Epithelial cell of prostate (primary cell): ENCODE measurements around the gene YTHDC2.

Experiments used
- DNase-seq: peaks from one replicate; pipeline ENCODE4 v3.0.0-alpha.2; 2011; ENCODE audit warnings: low read depth, low spot score
- H3K27ac ChIP-seq: fragments of 450-650 bp; 2 replicates; pipeline ENCODE4 v1.5.1; 2017; ENCODE audit warnings: mild to moderate bottlenecking

Gene YTHDC2

DNA sequence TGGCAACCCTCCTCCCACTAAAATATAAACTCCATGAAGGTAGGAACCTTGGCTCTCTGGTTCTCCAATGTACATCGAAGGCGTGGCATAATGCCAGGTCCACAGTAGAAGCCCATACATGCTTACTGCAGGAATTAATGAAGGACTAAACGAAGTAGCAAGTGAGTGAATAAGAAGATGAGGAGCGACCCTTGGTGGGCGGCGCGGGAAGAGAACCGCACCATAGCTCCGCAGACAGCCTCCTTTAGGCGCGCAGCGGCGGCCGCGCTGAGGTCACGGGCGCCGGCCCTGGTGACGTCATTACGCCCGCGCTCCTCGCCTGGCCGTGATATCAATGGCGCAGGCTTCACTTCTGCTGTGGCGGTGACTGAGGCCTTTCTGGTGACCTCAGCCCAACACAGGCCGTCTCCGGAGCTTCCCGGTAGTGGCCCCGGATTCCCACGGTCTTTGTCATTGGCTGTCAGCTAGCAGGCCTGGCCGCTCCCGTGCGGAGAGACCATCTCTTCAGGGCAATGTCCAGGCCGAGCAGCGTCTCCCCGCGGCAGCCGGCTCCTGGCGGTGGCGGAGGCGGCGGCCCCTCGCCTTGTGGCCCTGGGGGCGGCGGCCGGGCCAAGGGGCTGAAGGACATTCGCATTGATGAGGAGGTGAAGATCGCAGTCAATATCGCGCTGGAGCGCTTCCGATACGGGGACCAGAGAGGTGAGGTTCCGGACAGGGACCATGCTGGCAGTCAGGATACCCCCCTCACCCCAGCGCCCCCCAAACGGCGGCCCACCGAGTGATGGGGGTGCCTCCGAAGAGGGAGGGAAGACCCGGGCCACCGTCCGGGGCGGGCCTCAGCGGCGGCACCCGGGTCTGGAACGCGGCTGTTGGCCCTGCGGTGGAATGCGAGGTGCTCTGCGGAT is at the start of gene YTHDC2:
Gene YTHDC2, plus strand, starts transcription at position 311 of the 905 bp plus-strand sequence. Its CDS starts 202 bp downstream, at position 513.
- no peak for DNase-seq
- peak within 1 kb of the TSS; percentile 66 for H3K27ac ChIP-seq

DNA sequence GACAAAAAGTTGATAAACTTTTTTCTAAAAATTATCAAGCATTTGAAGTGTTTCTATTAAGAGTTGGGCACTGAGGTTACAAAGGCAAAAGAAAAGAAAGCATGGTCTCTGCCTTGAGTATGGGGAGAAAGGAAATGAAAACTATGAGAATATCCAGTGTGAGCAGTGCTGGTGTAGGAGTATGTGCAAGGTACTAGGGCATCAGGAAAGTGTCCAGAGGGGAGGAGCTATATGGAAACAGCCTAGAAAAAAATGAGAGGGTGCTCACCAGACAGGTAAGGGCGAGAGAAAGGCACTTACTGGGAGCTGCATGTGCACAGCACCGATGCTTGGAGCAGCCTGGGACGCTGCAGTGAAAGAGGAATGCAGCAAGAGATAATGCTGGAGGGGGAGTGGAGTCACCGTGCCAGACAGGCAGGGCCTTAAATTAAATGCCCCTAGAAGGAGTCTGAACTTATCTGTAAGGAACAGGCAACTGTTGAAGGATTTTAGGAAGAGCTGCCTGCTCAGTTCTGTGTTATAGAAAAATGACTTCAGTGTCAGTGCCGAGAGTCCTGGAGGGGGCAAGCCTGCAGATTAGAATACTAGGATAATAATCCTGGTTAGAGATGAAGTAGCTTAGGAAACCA is 39.3 kb upstream of the YTHDC2 start:
- no peak for DNase-seq
- H3K27ac ChIP-seq: no peak overlapping the region

DNA sequence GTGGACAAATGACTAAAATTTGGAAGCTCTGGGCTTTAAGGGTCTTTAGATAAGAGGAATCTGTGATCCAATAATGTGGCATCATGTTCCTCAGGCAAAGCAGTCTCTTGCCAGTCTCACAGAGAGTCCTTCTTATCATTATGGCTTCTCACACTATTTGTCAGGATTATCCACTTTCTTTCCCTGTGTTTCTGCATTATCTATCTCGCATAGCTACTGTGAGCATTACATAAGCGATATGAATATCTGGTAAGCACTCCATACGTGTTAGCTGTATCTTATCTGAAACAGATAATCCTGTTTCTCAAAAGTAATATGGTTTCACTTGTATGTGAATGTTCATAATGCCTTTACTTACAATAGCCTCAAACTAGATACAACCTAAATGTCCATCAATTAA is 34.8 kb upstream of the YTHDC2 start:
- H3K27ac ChIP-seq: no peak overlapping the region
- DNase-seq: no peak

DNA sequence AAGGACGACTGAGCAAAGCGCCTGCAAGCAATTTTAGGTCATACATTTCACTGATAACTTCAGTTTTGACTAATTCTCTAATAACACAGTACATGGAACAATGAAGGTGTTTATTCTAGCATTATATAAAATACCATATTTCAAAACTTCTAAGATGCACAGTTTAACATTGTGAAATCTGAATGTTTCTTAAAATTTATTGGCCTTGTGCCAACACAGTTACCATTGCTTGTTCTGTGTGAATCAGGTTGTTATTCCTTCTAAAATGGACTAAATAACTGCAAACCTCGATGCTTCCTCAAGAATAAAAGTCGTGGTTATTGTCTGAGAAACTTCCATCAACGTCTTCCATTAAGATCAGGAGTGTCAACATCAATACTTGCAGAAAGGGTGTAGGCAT is 33.3 kb upstream of the YTHDC2 start:
- no peak overlapping the region for H3K27ac ChIP-seq
- no peak for DNase-seq

DNA sequence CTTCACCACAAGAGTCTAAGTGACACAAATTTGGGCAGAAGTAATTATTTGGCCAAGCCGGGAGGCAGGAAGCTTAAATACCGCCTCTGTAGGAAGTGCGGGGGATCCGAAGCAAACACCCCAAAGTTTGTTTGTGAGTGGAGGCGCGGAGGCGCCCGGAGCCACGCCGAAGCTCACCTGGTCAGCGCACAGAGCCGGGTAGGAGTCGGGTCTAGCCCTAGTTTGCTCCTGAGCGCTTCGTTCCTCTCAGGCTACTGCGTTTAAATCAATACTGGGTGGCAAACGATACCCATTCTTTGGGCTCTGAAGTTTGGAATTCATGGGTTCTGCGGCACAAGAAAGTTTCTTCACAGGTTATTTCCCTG is 26.1 kb upstream of the YTHDC2 start:
- no peak for DNase-seq
- peak overlapping the region; percentile 80 for H3K27ac ChIP-seq

DNA sequence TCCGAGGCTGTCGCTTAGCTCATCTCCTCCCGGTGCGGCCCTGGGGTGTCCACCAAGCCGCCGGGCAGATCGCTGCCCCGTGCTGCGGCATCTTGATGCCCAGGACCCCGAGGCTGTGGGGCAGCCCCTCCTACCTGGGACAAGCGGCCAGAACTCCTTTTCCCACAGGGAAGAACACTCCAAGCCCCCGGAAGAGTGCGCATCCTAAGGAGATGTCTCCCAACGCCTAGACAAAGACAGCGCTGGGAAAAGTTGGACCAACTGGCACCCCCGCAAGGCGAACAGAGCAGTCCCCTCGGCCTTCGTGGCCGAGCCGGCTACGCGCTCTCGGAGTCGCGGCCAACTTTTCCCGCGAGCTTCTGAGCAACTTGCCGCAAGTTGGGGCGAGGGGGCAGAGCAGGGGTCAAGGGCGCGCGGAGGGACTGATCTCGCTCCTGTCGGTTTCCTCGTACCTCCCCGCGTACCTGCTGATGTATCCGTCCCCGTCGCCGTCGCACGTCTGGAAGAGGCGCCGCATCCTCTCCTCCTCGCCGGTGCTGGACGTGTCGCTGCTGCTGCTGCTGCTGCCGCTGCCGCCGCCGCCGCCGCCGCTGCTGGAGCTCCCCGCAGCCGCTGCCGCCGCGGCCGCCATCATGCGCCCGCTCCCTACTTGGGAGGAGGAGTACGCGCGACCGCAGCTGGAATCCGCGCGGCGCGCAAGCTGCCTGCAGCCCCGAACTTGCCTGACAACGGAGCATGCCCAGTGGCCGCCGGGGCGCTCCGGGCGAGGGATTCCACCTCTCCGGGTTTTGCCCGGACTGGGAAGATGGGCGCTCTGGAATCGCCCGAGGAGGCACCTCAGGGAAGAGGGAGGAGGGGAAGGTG is 25.5 kb upstream of the YTHDC2 start, which contains the start of gene MCC:
Gene MCC, minus strand, starts transcription at position 673 of the 864 bp plus-strand sequence.
- peak; percentile 78 for DNase-seq
- H3K27ac ChIP-seq: peak within 1 kb of the TSS; percentile 80

DNA sequence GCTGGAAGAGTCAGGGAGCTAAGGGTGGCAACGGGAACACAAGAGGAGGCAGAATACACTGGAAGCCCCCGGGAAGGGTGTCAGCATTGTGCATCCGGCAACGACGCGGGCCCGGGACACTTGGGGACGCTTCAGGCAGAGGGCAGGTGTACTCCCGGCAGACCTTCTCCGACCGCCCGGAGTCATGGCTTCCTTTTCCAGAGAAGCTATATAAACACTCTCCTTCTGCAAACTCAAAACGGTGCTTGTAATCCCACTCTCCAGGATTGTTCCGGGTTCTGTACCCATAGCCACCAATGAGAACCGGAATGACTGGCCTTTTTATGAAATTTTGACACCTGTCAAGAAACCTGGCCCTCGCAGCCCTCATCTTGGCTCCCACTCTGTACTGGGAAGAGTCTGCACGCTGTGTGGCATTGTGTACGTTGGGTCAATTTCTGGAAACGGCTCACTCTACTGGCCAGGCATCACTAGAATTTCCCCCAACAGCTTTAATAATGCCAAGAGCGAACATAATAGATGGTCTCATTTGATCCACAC is 24.8 kb upstream of the YTHDC2 start:
- H3K27ac ChIP-seq: peak overlapping the region; percentile 80
- no peak for DNase-seq

DNA sequence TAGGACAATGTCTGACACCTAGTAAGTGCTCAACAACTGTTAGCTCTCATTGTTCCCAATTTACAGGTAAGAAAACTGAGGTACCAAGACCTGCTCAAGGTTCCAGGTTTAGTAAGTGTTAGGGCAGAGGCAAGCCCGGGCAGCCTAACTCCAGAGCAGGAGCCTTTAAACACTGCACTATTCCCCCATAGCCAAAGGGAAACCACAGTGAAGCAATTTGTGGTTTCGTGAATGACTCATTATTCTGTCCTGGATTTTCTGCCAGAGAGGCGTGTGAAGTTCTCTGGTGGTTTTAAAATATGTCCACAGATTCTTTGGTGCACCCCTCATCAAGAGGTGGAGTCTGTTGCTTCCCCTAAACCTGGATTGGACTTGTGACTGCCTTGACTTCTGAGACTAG is 24.2 kb upstream of the YTHDC2 start:
- peak; percentile 97 for DNase-seq
- peak overlapping the region; percentile 80 for H3K27ac ChIP-seq

DNA sequence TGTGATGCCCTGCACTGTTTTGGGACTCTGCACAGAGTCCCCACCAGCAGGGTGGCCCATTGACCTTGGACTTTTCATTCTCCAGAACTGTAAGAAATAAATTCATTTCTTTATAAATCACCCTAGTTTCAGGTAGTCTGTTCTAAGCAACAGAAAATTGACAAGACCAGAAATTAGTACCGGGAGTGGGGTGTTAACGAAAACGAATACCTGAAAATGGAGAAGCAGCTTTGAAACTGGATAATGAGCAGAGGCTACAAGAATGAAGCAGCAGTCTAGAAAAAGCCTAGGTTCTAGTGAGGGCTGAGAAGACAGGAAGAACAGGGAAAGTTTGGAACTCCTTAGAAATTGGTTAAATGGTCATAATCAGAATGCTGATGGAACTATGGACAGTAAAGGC is 23.2 kb upstream of the YTHDC2 start:
- no peak for DNase-seq
- H3K27ac ChIP-seq: peak overlapping the region; percentile 80

DNA sequence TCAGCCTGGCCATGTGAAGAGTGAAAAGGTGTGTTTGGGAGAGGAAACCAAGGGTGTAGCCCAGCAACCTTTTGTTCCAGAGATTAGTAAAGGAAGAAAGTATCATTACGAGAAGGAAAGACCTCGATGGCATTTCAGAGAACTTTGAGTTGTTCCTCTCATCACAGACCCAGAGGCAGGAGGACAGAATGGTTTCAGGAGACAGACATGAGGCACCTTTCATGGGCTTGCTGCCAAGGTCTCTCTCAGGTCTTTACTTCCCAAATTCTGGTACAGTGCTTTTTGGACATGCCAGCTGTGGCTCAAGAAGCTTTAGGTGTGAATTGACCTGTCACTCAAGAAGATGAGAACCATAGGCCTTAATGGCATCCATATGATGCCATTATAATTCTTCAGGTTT is 22.5 kb upstream of the YTHDC2 start:
- no peak for DNase-seq
- H3K27ac ChIP-seq: no peak overlapping the region

DNA sequence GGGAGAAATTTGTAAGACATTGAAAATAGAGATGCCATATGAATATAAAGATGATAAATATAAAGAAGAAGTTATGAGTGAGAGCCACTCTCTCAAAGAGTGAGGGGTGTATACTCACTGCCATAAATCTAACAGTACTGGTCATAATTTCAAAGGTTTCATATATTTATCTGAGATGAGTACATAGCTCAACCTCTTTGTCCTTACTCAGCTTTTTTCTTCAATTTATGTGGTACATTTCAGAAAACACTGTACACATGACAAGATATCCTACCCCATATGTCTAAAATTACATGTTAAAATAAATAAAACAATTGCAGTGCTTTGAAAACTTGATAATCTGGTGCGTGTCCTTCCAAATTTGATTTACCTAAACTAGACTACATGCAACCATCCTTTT is 20.0 kb upstream of the YTHDC2 start:
- no peak for DNase-seq
- H3K27ac ChIP-seq: no peak overlapping the region

DNA sequence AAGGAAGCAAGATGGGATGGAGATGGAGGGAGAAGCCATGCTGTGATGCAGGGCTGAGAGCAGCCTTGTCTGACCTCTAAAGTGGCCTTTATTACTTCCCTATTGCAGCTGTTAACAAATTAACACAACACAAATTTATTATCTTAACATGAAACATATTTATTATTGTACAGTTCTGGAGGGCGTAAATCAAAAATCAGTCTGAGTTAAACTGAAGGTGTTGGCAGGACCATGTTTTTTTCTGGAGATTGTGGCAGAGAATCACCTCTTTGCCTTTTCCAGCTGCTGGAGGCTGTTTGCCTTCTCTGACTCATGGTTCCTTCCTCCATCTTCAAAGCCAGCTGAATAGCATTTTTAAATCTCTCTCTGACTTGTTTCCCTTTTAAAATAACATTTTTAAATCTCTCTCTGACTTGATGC is 18.1 kb upstream of the YTHDC2 start:
- no peak for DNase-seq
- H3K27ac ChIP-seq: peak overlapping the region; percentile 18

DNA sequence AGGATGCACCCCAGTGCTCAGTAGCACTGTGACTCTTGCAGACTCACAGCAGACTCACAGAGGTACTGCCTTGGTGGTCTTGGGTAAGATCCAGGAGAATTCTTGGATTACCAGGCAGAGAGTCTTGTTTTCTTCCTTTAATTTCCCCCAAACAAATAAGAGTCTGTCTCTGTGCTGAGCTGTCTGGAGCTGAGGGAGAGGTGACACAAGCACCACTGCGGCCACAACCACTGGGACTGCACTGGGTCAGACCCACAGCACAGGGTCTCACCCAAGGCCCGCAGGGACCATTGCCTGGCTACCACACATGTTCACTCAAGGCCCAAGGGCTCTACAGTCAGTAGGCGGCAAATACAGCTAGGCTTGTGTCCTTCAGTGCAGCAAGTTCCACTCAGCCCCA is 11.4 kb upstream of the YTHDC2 start:
- no peak for DNase-seq
- no peak overlapping the region for H3K27ac ChIP-seq

DNA sequence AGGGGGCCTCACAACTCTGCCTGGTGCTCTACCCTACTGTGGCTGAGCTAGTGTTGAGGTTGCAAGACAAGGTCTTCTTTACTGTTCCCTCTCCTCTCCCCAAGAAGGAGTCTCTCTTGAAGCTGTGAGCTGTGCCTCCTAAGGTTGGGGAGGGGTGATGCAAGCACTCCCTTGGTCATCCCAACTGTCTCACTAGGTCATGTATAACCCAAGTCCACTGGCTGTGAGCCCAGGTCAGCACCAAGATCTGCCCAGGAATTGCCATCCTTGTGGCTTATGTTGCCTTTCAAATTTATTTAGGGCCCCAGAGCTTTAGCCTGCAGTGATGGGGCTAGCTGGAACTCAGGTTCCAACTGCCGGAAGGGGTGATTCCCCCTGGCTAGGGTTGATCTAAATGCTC is 10.3 kb upstream of the YTHDC2 start:
- DNase-seq: no peak
- H3K27ac ChIP-seq: no peak overlapping the region

DNA sequence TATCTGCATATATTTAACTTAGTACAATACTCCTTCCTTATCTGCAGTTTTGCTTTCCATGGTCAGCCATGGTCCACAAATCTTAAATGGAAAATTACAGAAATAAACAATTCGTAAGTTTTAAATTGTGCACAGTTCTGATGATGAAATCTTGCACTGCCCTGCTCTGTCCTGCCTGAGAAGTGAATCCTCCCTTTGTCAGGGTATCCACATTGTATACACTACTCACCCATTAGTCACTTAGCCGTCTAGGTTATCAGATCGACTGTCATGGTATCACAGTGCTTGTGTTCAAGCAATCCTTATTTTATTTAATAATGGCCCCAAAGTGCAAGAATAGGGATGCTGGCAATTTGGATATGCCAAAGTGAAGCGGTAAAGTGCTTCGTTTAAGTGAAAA is 8.3 kb upstream of the YTHDC2 start:
- peak; percentile 45 for DNase-seq
- peak overlapping the region; percentile 33 for H3K27ac ChIP-seq

DNA sequence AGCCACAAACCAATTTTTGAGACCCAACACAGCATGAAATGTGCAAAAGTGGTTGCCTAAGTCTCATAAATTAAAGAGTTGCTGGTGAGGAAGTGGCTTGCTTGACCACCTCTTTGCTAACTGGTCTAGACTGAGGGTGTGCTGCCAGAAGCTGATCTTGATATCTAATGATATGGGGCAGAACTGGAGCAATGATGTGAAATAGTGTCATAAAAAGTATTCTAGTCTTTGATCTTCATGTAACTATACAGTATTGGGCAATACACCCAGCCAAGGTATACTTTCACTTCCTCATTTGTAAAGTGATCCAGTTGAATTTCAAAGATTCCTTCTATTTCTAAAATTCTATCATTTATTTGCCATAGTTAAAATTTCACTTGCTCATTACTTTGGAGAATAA is 5.9 kb upstream of the YTHDC2 start:
- no peak for DNase-seq
- H3K27ac ChIP-seq: no peak overlapping the region

DNA sequence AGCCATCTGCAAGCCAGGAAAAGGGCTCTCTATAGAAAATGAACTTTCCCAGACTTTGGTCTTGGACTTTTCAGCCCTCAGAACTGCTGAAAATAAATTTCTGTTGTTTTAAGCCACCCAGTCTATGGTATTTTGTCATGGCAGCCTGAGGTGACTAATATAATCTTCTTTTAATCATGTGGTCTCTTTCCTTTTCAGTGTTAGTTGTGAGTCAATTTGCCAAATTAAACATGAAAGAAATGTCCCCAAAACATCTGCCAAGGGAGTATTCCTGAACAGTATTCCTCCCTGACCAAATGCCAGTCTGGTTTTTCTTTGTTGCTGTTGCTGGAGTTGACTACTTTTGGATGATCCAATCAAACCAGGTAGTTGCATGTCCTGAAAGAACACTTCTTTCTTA is 4.7 kb upstream of the YTHDC2 start:
- no peak overlapping the region for H3K27ac ChIP-seq
- no peak for DNase-seq

DNA sequence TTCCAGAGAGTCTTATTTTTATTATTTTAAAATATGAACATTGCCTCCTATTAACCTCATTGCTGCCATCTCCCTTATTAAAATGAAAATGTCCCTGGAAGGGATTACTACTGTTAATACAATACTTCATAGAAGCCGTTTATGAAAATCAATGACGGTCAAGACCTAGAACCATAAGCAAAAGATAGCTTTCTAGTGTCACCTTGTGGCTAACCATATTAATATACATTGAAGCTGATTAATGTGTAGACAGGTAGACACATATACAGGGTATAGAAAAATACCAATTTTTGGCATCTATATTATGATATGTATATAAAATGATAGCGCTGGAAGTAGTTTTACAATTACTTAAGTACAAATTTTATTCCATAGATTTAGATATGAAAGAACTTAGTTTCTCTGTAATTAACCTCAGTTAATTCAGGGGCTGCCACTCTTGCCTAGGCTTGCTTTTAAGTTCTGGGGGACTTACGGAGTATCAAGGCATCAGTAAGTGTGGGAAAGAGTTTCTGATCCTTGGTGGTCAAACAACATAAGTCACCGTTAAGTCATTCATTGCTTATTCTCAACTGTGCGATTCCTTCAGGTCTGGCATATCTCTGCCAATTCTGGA is 2.5 kb upstream of the YTHDC2 start:
- no peak overlapping the region for H3K27ac ChIP-seq
- DNase-seq: no peak

DNA sequence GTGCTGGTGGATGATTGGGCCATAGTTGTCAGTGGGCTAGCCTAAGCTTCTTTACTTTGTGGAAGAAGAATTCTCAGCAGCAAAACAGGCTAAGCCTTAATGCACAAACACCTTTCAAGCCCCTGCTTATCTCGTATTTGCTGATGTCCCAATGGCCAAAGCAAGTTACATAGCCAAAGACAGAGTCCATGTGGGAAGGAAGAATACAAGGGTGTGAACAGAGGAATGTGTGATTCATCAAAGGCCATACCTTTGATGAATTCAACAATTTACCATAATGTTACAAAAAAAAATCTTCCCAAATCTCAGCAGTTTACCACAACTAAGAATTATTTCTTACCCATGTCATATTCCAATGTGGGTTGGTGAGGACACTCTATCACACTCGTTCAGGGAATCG is 1.2 kb upstream of the YTHDC2 start:
- peak overlapping the region; percentile 66 for H3K27ac ChIP-seq
- DNase-seq: no peak

DNA sequence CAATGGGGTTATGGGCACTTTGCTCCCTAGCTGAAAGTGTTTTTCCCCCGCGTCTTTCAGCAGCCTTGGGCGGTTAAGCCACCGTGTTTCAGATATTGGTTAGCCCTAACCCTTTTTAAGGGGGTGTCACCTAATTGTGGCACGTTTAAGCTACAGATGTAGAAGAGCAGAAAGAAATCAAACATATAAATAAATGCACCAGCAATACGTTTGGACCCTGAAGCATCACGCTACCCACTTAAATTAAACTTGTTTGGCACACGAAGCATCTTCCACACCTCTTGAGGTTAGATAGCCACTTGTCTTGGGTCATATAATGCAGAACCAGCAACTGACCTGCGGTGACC is 768 bp downstream of the YTHDC2 start:
- peak overlapping the region; percentile 66 for H3K27ac ChIP-seq
- DNase-seq: no peak
